GM18909 (cell line): ENCODE measurements around the gene NFATC4.
"Not testable (repeated sequence)": the region's sequence is repeated elsewhere in the genome, so short reads cannot be mapped to it uniquely, and the experiment has no call there.

Experiments
- ATAC-seq: cut with Tn5 transposase; IDR thresholded peaks from one replicate; pipeline ENCODE4 v1.9.1; 2021; ENCODE audit warnings: mild to moderate bottlenecking; ENCODE audit not compliant: unreplicated experiment, poor library complexity

NFATC4 gene

DNA sequence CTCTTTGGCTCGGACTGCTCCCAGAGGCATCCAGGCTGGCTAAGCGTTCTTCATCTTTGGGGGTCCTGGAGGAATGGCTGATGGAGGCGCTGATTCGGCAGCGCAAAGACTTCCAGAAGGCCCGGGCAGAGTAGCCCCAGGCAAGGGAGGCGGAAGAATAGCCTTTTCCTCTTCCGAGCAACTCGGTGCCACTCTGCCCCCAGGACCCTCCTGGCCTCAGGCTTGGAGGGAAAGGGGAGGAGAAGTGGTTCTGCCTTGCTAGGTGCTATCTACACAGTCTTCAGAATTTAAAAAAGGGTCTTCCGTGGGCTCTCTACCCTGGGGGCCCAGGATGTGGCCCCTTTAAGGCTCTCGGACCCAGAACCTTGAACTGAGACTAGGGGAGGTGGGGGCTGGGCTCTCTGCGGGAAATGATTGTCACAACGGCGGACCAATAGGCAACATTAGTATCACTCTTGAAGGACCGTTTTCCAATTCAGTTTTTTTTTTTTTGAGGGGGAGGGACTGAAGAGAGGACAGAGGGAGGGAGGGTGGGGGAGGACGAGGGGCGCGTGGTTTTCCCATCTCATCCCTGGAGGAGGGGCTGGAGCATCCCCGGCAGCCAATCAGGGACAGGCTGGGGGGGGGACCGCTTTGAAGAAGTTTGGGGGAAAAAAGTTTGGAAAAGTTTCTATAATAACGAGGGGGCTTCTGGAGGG is at the start of gene NFATC4:
Gene NFATC4 (plus strand): TSS at position 671 of the 698 bp plus-strand sequence. CDS start 157 bp downstream, outside the sequence.
- peak; percentile 16 for ATAC-seq

- ATAC-seq = no peak
Observed at GRCh38 chr14:24321212-24321975, 46.6 kb upstream of the NFATC4 start.

- no peak for ATAC-seq
Observed at GRCh38 chr14:24322672-24323071, 45.3 kb upstream of the NFATC4 start.

- ATAC-seq = no peak
Observed at GRCh38 chr14:24323341-24323740, 44.6 kb upstream of the NFATC4 start.

- no peak for ATAC-seq
Observed at GRCh38 chr14:24324024-24324423, 44.0 kb upstream of the NFATC4 start.

DNA sequence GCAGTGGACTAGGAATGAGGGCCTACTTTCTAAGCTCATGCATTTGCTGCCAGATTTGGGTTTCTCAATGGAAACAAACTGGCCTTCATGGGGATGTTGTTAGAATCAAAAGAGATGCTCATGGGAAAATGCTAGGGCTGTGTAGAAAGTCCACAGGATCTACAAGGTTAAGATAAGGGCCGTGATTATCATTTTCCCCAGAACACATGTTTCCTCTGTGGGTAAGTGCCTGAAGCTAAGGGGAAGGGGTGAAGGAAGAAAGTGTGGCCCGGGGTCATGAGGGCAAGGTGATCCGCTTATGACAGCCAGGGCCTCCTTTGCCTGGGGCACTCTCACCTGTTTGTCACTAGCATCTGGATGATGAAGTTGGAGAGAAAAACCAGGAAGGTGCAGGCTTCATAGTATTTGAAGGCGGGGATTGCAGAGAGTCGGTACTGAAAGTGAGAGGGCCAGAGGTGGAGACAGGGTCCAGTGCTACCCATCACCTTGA is 42.9 kb upstream of the NFATC4 start:
- ATAC-seq = no peak

DNA sequence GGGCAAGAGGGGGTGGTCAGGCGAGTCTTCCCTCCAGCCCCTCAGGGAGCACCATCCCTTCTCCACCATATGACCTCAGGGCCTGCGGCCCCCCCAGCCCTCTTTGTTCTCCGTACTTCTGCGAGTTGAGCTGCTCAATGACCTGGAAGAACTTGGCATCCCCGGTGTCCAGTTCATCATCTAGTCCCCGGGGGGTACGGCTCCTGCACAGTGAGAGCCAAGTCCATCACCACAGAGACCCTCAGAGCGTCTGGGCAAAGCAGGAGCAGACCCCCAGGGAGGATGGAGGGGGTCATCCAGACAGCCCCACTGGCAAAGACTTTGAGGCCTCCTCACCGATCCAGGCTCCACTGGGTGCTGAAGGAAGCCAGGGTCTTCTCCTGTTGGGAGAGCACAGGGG is 42.0 kb upstream of the NFATC4 start:
- no peak for ATAC-seq

DNA sequence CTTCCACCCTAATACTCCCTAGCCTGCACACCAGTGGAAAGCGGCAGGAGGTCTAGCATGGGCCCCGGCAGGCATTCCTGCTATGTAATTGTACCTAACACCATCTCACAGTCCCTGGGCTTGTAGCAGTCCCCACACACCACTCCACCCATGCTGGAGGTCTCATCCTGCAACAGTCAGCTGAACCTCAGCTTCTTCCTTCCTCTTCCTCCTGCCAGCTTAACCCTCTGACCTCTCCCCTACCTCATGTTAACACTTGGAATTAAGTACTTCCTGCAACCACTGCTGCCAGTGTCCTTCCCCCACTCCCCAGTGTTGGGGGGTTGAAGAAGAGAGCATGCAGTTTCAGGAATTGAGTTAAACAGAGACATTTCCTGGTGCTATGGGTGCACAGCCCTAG is 40.7 kb upstream of the NFATC4 start:
- ATAC-seq = no peak

DNA sequence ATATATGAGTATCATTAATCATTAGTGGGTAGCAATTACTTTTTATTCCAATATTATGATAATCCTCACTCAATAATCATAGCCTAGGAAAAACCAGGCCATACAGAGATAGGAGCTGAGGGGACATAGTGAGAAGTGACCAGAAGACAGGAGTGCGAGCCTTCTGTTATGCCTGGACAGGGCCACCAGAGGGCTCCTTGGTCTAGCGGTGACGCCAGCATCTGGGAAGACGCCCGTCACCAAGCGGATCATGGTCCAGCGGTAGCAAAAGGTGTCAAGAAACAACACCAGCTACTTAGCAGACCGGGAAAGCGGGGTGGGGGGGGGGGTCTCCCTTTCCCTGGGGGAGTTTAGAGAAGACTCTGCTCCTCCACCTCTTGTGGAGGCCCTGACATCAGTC is 40.1 kb upstream of the NFATC4 start:
- not testable (repeated sequence) for ATAC-seq

- ATAC-seq = no peak
Observed at GRCh38 chr14:24329073-24329663, 38.8 kb upstream of the NFATC4 start.

- ATAC-seq = no peak
Observed at GRCh38 chr14:24329736-24330135, 38.2 kb upstream of the NFATC4 start.

DNA sequence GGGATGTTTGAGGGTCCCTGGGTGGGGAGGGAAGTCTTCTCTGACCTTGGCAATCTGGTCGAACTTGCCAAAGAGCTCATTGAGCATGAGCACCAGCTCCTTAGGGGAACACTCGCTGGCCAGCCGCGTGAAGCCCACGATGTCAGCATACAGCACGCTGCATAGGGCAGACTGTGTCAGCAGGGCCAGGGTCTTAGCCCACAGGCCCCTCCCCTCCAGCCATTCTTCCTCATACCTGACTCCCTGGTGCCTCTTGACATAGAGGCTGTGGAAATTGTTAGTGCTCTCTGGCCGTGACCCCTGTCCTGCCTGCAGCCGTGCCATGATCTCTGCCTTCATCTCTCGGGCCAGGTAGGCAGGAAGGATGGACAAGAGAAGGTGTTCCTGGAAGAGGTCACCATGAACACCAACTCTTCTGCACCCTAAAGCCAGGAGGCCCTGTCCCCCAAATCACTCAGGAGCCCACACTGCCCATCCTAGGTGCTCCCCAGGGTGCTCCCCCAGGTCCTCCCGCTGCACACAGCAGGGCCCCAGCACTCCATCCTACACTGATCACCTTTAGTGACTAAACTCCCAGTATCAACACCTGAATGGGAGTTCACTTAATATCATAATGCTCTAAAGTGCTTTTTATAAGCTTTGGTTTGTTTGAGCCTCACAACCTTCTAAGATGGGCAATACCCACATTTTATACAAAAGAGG is 36.9 kb upstream of the NFATC4 start:
- no peak for ATAC-seq

GRCh38 chr14:24331731-24332267 is 36.2 kb upstream of the NFATC4 start:
- no peak for ATAC-seq

DNA sequence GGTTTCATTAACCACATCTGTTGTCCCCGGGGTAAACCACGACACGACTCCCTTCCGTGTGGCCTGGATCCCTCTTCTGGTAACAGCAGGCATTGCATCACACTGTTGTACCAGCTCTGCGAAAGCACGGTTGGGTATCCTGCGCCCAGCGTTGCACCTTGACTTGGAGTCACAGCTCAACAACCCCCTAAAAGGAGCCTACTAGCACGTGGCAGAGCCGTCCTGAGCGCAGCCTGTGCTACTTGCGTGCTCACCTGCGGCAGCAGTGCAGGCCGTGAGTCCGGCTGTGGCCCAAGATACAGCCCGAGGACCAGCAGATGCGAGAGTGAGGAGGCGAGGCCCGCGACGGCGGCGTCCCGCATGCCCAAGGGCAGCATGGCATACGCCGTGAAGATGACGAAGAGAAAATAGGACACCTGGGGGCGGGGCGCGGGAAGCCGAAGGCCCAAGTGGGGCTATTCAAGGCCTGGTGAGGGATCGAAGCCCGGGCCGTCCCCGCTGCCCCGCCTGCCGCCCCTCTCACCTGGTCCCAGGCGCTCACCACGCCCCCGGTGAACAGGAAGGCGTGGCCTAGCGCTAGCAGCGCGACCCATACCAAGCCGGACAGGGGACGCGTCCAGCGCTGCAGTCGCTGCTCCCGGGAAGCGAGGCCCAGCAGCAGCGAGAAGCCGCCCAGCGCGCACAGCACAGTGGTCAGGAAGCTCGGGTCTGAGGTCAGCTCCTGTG is 35.6 kb upstream of the NFATC4 start:
- ATAC-seq = peak; percentile 87

DNA sequence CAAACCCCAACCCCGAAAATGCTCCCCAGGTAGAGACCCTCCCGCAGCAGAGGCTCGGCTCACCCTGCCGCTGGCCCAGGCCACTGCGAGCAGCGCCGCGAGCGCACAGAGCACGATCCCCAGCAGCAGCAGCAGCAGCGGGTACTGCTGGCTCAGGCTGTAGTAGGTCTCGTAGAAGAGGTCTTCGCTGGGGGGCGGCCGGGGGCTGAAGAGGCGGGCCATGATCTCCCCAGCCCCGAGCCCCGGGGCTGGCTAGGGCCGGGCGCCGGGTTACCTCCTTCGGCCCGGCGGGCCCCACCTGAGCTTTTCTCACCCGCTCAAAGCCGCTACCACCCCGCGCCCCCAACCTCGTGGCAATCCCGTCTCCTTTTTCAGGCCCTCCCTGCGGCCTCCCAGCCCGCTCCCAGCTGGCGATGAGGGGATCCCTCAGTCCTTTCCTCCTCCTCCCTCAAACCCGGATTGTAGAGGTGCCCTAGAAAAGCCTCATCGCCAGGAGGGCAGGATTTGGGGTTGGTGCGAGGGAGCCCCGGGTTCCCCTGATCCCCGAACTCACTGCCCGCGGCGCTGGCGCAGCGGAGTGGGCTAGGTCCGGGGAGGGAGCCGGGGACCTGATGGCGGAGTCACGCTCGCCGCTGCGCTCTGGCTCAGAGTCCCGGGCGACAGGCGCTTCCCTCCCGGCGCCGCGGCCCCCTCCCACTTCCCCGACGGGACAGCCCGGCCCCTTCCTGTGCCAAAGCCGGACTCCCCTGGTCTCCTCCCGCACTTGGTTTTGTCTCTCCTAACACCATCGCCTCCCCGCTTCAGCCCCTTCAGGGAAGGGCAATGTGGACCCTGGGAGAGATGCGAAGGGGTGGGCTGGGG is 33.3 kb upstream of the NFATC4 start, which contains the start of gene ADCY4:
Gene ADCY4 (minus strand): TSS at position 641 of the 861 bp plus-strand sequence. CDS start 419 bp downstream, at position 222.
- no peak for ATAC-seq

DNA sequence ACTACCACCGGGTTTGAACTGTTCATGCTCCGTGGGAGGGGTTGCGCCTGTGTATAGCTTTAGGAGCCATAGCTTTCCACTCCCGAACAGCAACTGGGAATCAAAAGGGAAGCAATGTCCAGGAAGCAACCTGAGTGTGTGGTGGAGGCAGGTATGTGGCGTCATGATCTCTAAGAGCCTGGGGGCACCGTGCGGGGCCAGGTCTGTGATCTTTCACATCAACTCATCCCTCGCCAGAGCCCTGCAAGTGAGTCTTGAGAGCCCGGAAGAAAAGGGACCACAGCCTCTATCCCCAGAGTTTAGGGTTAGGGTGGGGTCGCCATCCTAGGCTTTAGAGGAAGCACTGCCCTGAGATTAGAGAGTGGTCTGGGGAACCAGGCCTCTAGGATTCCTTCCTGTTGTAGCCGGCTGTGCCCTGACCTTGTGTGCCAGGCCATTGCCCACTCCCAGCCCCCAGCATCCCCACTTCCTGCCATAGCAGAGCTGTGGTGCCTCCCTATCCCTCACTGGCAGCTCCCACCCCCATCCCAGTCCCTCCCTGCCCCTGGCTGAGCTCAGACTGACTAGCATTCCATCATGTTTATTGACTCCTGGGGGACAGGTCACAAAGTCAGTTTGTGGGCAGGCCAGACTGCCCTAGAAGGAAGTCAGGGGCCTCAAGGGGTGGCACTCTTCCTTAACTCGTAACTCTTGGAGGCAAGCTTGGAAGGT is 32.4 kb upstream of the NFATC4 start:
- no peak for ATAC-seq

DNA sequence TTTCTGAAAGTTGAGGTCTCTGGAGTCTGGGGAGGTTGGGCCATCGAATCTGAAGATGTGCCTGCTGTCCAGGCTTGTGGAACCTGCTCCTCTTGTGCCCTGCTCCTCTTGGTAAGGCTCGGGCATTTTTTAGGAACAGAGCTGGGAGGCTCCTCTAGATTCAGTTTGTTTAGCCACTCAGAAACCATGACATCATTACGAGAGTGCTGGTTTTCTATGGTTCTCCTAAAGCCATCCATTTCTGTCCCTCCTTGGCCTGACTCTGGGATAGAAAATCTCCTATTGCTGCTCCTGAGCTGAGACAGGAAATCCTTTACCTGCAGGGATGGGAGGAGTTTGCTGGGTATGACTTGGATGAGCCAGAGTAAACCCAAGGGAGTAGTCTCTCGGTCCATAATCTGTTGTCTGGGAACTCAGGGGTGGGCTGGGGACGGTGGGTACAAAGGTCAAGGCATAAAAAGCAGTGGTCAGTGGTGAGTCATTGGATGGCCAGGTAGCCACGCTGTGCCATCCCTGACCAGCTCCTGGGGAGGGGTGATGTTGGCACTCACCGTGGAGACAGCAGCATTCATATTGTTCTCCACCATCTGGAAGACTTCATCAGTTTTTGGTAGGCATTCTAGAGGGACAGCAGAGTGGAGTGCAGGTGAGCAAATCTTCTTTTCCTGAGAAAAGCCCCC is 30.7 kb upstream of the NFATC4 start:
- no peak for ATAC-seq

GRCh38 chr14:24337824-24338175 is 30.2 kb upstream of the NFATC4 start:
- ATAC-seq = no peak
